Adrenal gland (tissue), 12 donors: ENCODE results near the gene SLC7A1. TPM values are rescaled to one million over a fixed set of nuclear protein-coding genes. Genes with fewer than 3 reads are reported as not detected.

ENCODE experiments used
- DNase-seq, 7 donors: peaks; one replicate each; pipeline ENCODE4 v3.0.0-alpha.2; 2019 to 2020
- H3K27ac ChIP-seq, 5 donors: fragments of 200-600 bp; sonication (generic) in 4 of 5; 1 replicate in 3 of 5; 2 replicates in 2 of 5; pipeline versions ENCODE4 v1.5.1 to v1.8.0; 2016 to 2020; ENCODE audit warnings: mild to moderate bottlenecking in 1 of 5
- H3K27me3 ChIP-seq: fragments of 200-600 bp; 2 replicates; pipeline ENCODE4 v1.8.0; 2021
- H3K36me3 ChIP-seq, 2 donors: fragments of 200-600 bp; replicated peaks in 1 of 2; 1 replicate in 1 of 2; 2 replicates in 1 of 2; pipeline versions ENCODE4 v1.5.1 to v1.8.0; 2018 to 2022
- H3K4me1 ChIP-seq, 2 donors: fragments of 200-600 bp; replicated peaks in 1 of 2; 1 replicate in 1 of 2; 2 replicates in 1 of 2; pipeline versions ENCODE4 v1.5.1 to v1.8.0; 2018 to 2021
- H3K4me3 ChIP-seq, 4 donors: fragments of 200-600 bp; sonication (generic) in 3 of 4; one replicate each; pipeline ENCODE4 v1.5.1; 2016 to 2018
- H3K9me3 ChIP-seq, 3 donors: fragments of 200-600 bp; sonication (generic) in 1 of 3; replicated peaks in 1 of 3; 1 replicate in 2 of 3; 2 replicates in 1 of 3; pipeline versions ENCODE4 v1.5.1 to v1.8.0; 2016 to 2021
- POLR2A ChIP-seq, 2 donors: fragments of 450-650 bp; IDR thresholded peaks; one replicate each; pipeline ENCODE4 v1.6.1; 2017; ENCODE audit warnings: antibody characterized with exemption in 2 of 2, mild to moderate bottlenecking in 2 of 2, moderate library complexity in 1 of 2
- WGBS, 4 donors: extraction: QIAGEN DNeasy Blood & Tissue Kit in 2 of 4; methylation state at CpG; one replicate each; pipeline versions ENCODE4 v1.1.5 to v1.1.7; 2013 to 2017; 5-methylcytosine and 5-hydroxymethylcytosine counted together
- intact Hi-C, 2 donors: fragments of 100-400 bp; cut with DNase I; formaldehyde crosslinking; loops; one replicate each; pipeline versions ENCODE4 v1.14.1 to v1.15.0; 2022 to 2023
- polyA plus RNA-seq, 3 donors: library from polyadenylated mRNA; stranded (reverse); fragments of 200-250 nt in 2 of 3; fragments of 350-450 nt in 1 of 3; fragmentation: Illumina TruSeq in 1 of 3; extraction: RNeasy Lipid Tissue Mini Kit (QIAGEN cat#74804) in 1 of 3; gene quantifications; one replicate each; pipeline ENCODE4 v1.2.3, GENCODE V29; 2013 to 2014
- total RNA-seq, 9 donors: library from RNA; depleted of rRNA in 4 of 9; stranded (reverse); fragments of >200 nt in 4 of 9; fragments of 120-200 nt in 1 of 9; fragmentation: NEBNext Ultra II Directional in 1 of 9; extraction: Animal tissue kit (Norgen Biotek cat#: 25700) in 1 of 9; gene quantifications; one replicate each; pipeline versions ENCODE4 v1.1.0 to v1.2.4, GENCODE V29; 2013 to 2023
- TF ChIP-seq, protein P1 (sequence below), 6 experiments: fragments of 450-650 bp in 4 of 6; fragments of 200-600 bp in 2 of 6; sonication (generic) in 1 of 6; IDR thresholded peaks; 1 replicate in 5 of 6; 2 replicates in 1 of 6; pipeline versions ENCODE4 v1.5.1 to v1.8.0; 2016 to 2021; ENCODE audit warnings: antibody characterized with exemption in 6 of 6, mild to moderate bottlenecking in 2 of 6, moderate library complexity in 1 of 6
- donor health status: healthy with polysubstance abuse.
- donor health status: Bipolar disorder and iron deficiency.
- donor health status: DM: yes; HTN: yes; CAD: no.
- donor health status: DM: no; HTN: no; CAD: no.
- donor health status: DM: no; HTN: no; CAD: no.
- donor health status: DM: yes; HTN: yes; CAD: no.

Gene SLC7A1
- total and polyA plus RNA-seq, 12 donors, result 2.2 to 87.6 (median 6.2) TPM

DNA sequence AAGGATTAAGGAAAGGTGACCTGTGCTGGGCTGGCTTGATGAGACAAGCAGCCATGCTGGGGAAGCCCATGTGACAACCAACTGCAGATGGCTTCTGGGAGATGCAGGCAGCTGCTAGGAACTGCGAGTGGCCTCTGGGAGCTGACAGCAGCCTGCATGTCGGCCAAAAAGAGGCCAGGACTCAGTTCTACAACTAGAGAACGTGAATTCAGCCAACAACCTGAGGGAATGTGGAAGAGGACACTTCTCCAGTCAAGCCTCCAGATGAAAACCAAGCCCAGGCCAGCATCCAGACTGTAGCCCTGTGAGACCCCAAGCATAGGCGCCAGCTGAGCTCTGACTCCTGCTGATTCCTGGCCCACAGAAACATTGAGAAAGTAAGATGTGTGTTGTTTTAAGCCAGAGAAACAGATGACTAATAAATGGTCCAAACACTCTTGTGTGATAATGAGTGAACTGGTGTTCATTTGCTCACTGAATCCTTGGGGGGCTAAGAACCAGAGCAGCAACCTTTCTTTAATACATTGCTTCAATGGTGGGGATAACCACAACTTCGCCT is 45.0 kb downstream of the SLC7A1 start:
- H3K27ac ChIP-seq, result no peak overlapping the region
- H3K27me3 ChIP-seq, result no peaks in the 10 kb centered on the region
- H3K4me1 ChIP-seq, result no peaks in the 10 kb centered on the region
- DNase-seq, result no peak
- no peak for TF ChIP-seq POLR2A (IDR thresholded peaks at IDR 0.05)
- TF ChIP-seq, protein P1, sequence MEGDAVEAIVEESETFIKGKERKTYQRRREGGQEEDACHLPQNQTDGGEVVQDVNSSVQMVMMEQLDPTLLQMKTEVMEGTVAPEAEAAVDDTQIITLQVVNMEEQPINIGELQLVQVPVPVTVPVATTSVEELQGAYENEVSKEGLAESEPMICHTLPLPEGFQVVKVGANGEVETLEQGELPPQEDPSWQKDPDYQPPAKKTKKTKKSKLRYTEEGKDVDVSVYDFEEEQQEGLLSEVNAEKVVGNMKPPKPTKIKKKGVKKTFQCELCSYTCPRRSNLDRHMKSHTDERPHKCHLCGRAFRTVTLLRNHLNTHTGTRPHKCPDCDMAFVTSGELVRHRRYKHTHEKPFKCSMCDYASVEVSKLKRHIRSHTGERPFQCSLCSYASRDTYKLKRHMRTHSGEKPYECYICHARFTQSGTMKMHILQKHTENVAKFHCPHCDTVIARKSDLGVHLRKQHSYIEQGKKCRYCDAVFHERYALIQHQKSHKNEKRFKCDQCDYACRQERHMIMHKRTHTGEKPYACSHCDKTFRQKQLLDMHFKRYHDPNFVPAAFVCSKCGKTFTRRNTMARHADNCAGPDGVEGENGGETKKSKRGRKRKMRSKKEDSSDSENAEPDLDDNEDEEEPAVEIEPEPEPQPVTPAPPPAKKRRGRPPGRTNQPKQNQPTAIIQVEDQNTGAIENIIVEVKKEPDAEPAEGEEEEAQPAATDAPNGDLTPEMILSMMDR (IDR thresholded peaks at IDR 0.05), result no peak
- no peaks in the 10 kb centered on the region for H3K9me3 ChIP-seq
- 92 to 100% (median 95%) methylated on average over 4 to 5 of the region's 5 CpGs for WGBS, 4 donors
- intact Hi-C loops, result no loop called here
- no peaks in the 10 kb centered on the region for H3K36me3 ChIP-seq
- H3K4me3 ChIP-seq, result no peak overlapping the region

DNA sequence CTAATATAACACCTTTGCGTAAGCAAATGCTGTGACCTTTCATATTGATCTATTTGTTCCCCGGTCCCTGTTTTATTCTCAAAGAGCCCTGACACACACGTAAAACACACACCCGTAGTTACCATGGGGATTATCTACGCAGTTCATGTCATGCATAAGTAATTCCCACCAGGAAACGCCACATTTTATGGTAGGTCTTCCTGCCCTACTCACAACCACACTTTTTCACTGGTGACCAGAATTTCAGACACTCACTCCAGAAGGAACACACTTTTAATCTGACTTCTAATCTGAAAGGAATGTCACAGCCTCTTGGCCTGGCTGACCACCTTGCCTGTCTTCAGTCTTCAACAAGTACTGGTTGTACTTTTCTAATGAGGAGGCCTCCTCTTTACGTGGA is 46.8 kb downstream of the SLC7A1 start:
- Histone ChIP-seq H3K27me3 (no peaks in the 10 kb centered on the region), H3K9me3 (no peaks in the 10 kb centered on the region), H3K4me1 (no peaks in the 10 kb centered on the region), H3K27ac (no peak overlapping the region), H3K36me3 (no peaks in the 10 kb centered on the region), H3K4me3 (no peak overlapping the region)
- intact Hi-C loops, result no loop called here
- TF ChIP-seq POLR2A (IDR thresholded peaks at IDR 0.05), result no peak
- TF ChIP-seq, protein P1 (IDR thresholded peaks at IDR 0.05), result no peak
- 80 to 87% (median 83%) methylated on average over 7 of the region's 7 CpGs for WGBS, 4 donors
- DNase-seq, result no peak

DNA sequence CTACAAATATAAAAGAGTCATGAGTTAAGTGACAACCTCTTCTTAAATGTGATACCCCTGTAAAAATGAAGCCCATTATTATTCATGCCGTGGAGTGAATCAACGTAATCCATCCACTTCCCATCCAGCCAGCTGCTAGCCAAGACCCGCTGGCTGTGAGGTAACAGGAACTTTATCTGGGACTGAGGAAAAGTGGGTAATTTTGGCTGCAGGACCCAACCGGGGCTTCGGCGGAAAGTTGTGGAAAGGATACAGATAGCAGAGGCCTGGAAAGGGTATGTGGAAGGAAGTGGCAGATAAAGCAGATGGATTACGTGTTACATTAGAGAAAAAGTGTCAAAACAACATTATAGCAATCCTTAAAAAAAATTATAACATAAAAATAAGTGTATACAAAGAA is 48.3 kb downstream of the SLC7A1 start:
- WGBS, 4 donors, result 74 to 86% (median 81%) methylated on average over 7 of the region's 7 CpGs
- DNase-seq, result no peak
- Histone ChIP-seq H3K36me3 (no peaks in the 10 kb centered on the region), H3K9me3 (no peaks in the 10 kb centered on the region), H3K4me3 (no peak overlapping the region), H3K27ac (no peak overlapping the region), H3K4me1 (no peaks in the 10 kb centered on the region), H3K27me3 (no peaks in the 10 kb centered on the region)
- intact Hi-C loops, result no loop called here
- no peak for TF ChIP-seq POLR2A (IDR thresholded peaks at IDR 0.05)
- TF ChIP-seq, protein P1 (IDR thresholded peaks at IDR 0.05), result no peak

DNA sequence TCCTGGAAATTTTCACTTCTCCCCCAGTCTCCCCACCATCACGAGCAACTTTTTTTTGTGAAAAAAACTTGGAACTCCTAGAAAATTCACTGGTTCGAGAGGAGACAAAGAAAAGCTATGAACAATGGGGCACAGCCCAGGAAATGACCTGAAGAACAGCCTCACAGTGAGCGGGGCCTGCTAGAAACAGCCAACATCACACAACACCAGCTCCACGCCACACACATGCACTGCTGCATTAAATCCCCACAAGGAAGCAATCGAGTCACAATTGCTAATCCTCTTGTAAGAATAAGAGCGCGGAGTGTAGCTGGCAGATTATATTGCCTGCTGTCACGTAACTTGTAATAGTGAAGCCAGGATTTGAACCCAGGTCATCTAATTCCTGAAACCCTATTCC is 48.8 kb downstream of the SLC7A1 start:
- H3K9me3 ChIP-seq, result no peaks in the 10 kb centered on the region
- TF ChIP-seq POLR2A (IDR thresholded peaks at IDR 0.05), result no peak
- TF ChIP-seq, protein P1 (IDR thresholded peaks at IDR 0.05), result no peak
- no peak overlapping the region for H3K4me3 ChIP-seq
- H3K27me3 ChIP-seq, result no peaks in the 10 kb centered on the region
- DNase-seq, result no peak
- H3K36me3 ChIP-seq, result no peaks in the 10 kb centered on the region
- intact Hi-C loops, result no loop called here
- WGBS, 4 donors, result 90 to 94% (median 92%) methylated on average over 7 to 8 of the region's 8 CpGs
- H3K27ac ChIP-seq, result no peak overlapping the region
- no peaks in the 10 kb centered on the region for H3K4me1 ChIP-seq
